HEK293T (cell line): Measurements from ENCODE around the gene TMEM97.

ENCODE experiments used
- CTCF ChIA-PET: fragments of 350-600 bp; formaldehyde crosslinking; extraction: SDS; loops from one replicate; lab custom pipeline; 2021; ENCODE audit warnings: antibody characterized with exemption, inconsistent platforms; lab: Yijun Ruan, JAX
- POLR2A ChIA-PET: fragments of 350-600 bp; formaldehyde crosslinking; extraction: SDS; loops from one replicate; lab custom pipeline; 2020; ENCODE audit warnings: antibody characterized with exemption, inconsistent platforms; lab: Yijun Ruan, JAX
- DNase-seq: peaks from one replicate; pipeline ENCODE4 v3.0.0; 2012; ENCODE audit warnings: mixed read lengths; ENCODE audit errors: extremely low spot score
- ARNT ChIP-seq: fragments of 450-650 bp; IDR thresholded peaks from 2 replicates; pipeline ENCODE4 v1.6.1; 2017; ENCODE audit warnings: mild to moderate bottlenecking
- BHLHE40 ChIP-seq: fragments of 450-650 bp; IDR thresholded peaks from 2 replicates; pipeline ENCODE4 v1.6.1; 2016; ENCODE audit warnings: mild to moderate bottlenecking, moderate library complexity, borderline replicate concordance
- CTBP1 ChIP-seq: fragments of 450-650 bp; IDR thresholded peaks from 2 replicates; pipeline ENCODE4 v1.6.1; 2016; ENCODE audit warnings: borderline replicate concordance
- ELF4 ChIP-seq: fragments of 450-650 bp; IDR thresholded peaks from 2 replicates; pipeline ENCODE4 v1.6.1; 2017; ENCODE audit warnings: antibody characterized with exemption
- FOXA1 ChIP-seq: fragments of 450-650 bp; IDR thresholded peaks from 2 replicates; pipeline ENCODE4 v1.6.1; 2016; ENCODE audit warnings: mild to moderate bottlenecking
- FOXK2 ChIP-seq: fragments of 450-650 bp; IDR thresholded peaks from 2 replicates; pipeline ENCODE4 v1.6.1; 2016; ENCODE audit warnings: mild to moderate bottlenecking
- FOXM1 ChIP-seq: fragments of 450-650 bp; IDR thresholded peaks from 2 replicates; pipeline ENCODE4 v1.6.1; 2017; ENCODE audit warnings: mild to moderate bottlenecking, borderline replicate concordance
- HDGF ChIP-seq: fragments of 450-650 bp; IDR thresholded peaks from 2 replicates; pipeline ENCODE4 v1.6.1; 2017; ENCODE audit warnings: antibody characterized with exemption, borderline replicate concordance
- L3MBTL2 ChIP-seq: fragments of 450-650 bp; conservative IDR thresholded peaks from 2 replicates; pipeline ENCODE4 v1.6.1; 2016; ENCODE audit warnings: mild to moderate bottlenecking
- LEF1 ChIP-seq: fragments of 450-650 bp; IDR thresholded peaks from 2 replicates; pipeline ENCODE4 v1.6.1; 2017; ENCODE audit warnings: mild to moderate bottlenecking, borderline replicate concordance
- NFRKB ChIP-seq: fragments of 450-650 bp; IDR thresholded peaks from 2 replicates; pipeline ENCODE4 v1.6.1; 2016; ENCODE audit warnings: mild to moderate bottlenecking, moderate library complexity
- PKNOX1 ChIP-seq: fragments of 450-650 bp; IDR thresholded peaks from 2 replicates; pipeline ENCODE4 v1.6.1; 2016
- SP1 ChIP-seq: fragments of 450-650 bp; IDR thresholded peaks from 2 replicates; pipeline ENCODE4 v1.6.1; 2017
- SUZ12 ChIP-seq: fragments of 450-650 bp; IDR thresholded peaks from 2 replicates; pipeline ENCODE4 v1.6.1; 2016; ENCODE audit warnings: mild to moderate bottlenecking
- TARDBP ChIP-seq: fragments of 450-650 bp; IDR thresholded peaks from 2 replicates; pipeline ENCODE4 v1.6.1; 2016
- ZNF384 ChIP-seq: fragments of 450-650 bp; IDR thresholded peaks from 2 replicates; pipeline ENCODE4 v1.6.1; 2016

TMEM97 gene

GRCh38 chr17:28324781-28325180 is 5.8 kb downstream of the TMEM97 start:
- no peak for DNase-seq
- POLR2A ChIA-PET, result interaction anchor here (3.8 kb wide), 1 partner anchor 10 kb away, joined by 20 read pairs; the partner anchor contains the start of genes IFT20 and TNFAIP1
- TF ChIP-seq FOXK2 (no peak), FOXM1 (no peak), ELF4 (no peak), ZNF384 (no peak), TARDBP (no peak), FOXA1 (no peak), NFRKB (no peak), SP1 (no peak), CTBP1 (no peak), BHLHE40 (no peak), SUZ12 (no peak), PKNOX1 (no peak)
- CTCF ChIA-PET, result no interaction called here

GRCh38 chr17:28325211-28325610 is 6.2 kb downstream of the TMEM97 start:
- CTCF ChIA-PET, result no interaction called here
- POLR2A ChIA-PET, result interaction anchor here (3.8 kb wide), 1 partner anchor 10 kb away, joined by 20 read pairs; the partner anchor contains the start of genes IFT20 and TNFAIP1
- DNase-seq, result no peak
- TF ChIP-seq FOXK2, result no peak
- no peak for TF ChIP-seq ZNF384
- no peak for TF ChIP-seq TARDBP
- TF ChIP-seq FOXA1, result no peak
- TF ChIP-seq L3MBTL2, result no peak
- TF ChIP-seq LEF1, result no peak
- no peak for TF ChIP-seq NFRKB

GRCh38 chr17:28326114-28326513 is 7.1 kb downstream of the TMEM97 start:
- POLR2A ChIA-PET, result interaction anchor here (1.0 to 3.8 kb wide), 2 partner anchors 9 to 98 kb away, joined by 3 to 20 read pairs; partner anchors contain the start of genes IFT20 and TNFAIP1
- CTCF ChIA-PET, result no interaction called here
- DNase-seq, result no peak
- TF ChIP-seq FOXK2 (no peak), FOXA1 (no peak), NFRKB (no peak), SP1 (no peak), TARDBP (no peak), FOXM1 (no peak), PKNOX1 (no peak), SUZ12 (no peak), HDGF (no peak), CTBP1 (no peak), BHLHE40 (no peak), ARNT (no peak), L3MBTL2 (no peak), ELF4 (no peak), ZNF384 (no peak), LEF1 (no peak)

- ChIA-PET CTCF (no interaction called here), POLR2A (no interaction called here)
- TF ChIP-seq ZNF384 (no peak), PKNOX1 (no peak), FOXM1 (no peak), FOXA1 (no peak), CTBP1 (no peak), SUZ12 (no peak), ELF4 (no peak)
- no peak for DNase-seq
Observed at GRCh38 chr17:28327031-28327607, 8.1 kb downstream of the TMEM97 start.

GRCh38 chr17:28327709-28328108 is 8.7 kb downstream of the TMEM97 start:
- no peak for TF ChIP-seq LEF1
- no peak for TF ChIP-seq PKNOX1
- TF ChIP-seq ARNT, result no peak
- no peak for TF ChIP-seq FOXK2
- DNase-seq, result no peak
- ChIA-PET POLR2A (no interaction called here), CTCF (no interaction called here)

GRCh38 chr17:28328325-28328724 is 9.3 kb downstream of the TMEM97 start:
- DNase-seq, result no peak
- TF ChIP-seq NFRKB (no peak), SP1 (no peak), FOXA1 (no peak), SUZ12 (no peak), BHLHE40 (no peak), LEF1 (no peak), PKNOX1 (no peak), L3MBTL2 (no peak), FOXK2 (no peak), ARNT (no peak), ELF4 (no peak), TARDBP (no peak), ZNF384 (no peak), HDGF (no peak)
- POLR2A ChIA-PET, result no interaction called here
- CTCF ChIA-PET, result no interaction called here
